SKM-1 treated with dmso at 0.1 percent for 144 hours (cell line): ENCODE results near the gene ATP13A1.
A peak's percentile ranks its signal among the peaks of the same experiment; 100 is the strongest.

ENCODE experiments used
- DNase-seq: peaks from one replicate; lab custom pipeline; 2025; ENCODE audit not compliant: unreplicated experiment; lab: John Stamatoyannopoulos, UW

Gene ATP13A1

DNA sequence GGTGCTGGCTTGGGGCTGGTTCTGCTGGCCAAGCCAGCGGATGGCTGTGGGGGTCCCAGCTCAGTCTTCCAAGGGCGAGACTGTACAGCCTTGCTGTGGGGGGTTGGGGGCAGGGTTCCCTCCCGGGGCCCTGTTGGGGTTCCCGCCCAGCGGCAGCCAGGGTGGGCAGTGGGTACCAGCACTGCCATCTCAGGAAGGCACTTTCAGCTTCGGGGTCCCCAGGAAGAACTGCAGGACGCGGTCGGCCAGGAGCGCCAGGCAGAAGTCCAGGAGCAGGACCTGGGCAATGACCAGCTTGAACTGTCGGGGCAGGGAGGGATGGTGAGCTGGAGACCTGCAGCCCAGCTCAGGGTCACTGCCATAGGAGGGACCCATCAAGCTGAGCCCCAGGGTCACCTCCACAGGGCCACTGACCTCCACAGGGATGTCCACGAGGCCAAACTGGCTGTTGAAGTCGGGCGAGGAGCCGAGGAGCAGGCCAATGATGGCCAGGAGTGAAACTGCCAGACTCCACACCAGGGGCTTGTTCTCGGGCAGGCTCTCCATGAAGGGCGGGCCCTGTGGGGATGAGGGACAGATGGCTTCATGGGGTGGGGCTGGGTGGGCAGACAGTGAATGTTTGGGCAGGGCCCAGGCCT, 18.1 kb downstream of the ATP13A1 start:
- no peak for DNase-seq

DNA sequence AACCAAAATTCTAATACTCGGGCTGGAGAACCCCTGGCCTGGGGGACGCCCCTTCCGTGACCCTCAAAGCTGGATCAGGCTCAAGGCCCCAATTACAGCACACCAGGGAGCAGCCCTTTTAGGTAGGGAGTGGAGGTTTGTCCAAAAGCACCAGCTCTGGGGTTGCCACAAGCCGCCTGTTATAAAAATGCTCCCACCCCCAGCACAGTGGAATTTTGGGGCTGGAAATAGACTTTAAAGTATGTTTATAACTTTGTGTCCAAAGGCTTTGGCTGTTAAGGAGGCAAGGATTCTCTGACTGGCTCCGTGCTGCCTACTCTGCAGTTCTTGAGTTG, 19.5 kb downstream of the ATP13A1 start:
- DNase-seq = no peak

DNA sequence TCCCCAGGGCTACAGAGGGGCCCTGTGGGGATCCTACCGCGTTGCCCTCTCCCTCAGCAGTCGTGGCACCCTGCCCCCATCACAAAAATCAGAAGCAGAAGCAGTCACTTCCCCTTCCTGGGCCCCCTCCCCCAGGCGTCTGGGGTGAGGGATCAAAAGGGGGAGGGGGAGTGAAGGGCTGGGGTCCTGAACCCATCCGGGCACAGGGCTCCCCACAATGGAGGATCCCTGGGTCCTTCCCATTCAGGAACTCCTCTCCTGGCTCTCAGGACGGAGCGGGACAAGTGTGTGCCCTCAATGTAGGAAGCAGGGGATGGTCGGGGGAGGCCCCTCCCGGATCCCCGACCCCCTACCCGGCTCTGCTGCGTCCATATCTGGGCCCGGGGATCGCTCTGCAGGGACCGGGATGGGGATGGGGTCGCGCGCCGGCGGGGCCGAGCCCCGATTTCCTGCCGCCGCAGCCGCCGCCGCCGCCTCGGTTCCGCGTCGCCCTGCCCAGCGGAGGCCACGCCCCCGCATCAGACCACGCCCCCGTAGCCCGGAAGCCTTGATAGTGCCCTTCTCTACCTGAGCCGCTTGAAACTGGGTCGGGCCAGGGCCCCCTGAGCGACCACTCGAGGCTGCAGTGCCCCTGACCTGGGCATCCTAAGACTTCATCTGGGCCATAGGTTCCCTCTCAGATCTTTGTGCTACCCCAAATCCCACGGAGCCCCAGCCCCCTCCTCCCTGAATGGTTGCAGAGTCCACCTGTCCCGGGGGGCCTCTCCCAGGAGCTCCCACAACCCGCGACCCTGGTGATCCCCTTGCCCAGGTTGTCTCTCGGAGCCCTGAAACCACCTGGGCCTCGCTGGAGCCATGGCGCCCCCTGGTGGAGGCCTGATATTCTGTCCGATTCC, 20.1 kb downstream of the ATP13A1 start, which contains the start of gene GMIP:
GMIP (minus strand) TSS at position 500 of the 896 bp plus-strand sequence; CDS start at position 372, 128 bp downstream.
- peak; percentile 78 for DNase-seq

DNA sequence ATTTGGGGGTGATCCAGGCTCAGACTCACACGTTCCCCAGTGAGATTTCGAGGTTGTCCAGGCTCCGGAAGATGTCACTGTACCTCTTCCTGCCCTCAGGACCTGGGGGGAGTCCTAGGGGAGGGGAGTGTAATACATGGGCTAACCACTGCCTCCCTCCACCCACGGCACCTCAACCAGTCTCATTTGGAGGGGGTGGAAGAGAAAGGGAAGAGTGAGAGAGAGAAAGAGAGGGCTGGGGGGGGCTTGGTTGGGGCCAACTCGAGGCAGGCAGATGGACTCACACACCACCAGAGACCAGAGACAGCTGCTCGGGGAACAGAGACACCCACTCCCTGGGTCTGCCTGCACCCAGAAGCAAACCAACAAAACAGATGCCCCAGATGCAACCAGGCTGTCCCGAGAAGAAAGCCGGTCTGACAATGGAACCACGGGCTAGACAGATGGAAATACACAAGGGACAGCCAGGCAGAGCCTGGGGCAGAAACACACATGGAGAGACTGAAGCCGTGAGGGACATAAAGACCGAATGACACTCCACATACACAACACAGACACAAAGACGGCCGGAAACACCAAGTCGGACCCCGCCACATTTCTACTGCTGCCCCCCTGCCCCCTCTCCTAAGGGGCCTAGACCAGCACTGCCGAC, 20.8 kb downstream of the ATP13A1 start:
- peak; percentile 23 for DNase-seq

DNA sequence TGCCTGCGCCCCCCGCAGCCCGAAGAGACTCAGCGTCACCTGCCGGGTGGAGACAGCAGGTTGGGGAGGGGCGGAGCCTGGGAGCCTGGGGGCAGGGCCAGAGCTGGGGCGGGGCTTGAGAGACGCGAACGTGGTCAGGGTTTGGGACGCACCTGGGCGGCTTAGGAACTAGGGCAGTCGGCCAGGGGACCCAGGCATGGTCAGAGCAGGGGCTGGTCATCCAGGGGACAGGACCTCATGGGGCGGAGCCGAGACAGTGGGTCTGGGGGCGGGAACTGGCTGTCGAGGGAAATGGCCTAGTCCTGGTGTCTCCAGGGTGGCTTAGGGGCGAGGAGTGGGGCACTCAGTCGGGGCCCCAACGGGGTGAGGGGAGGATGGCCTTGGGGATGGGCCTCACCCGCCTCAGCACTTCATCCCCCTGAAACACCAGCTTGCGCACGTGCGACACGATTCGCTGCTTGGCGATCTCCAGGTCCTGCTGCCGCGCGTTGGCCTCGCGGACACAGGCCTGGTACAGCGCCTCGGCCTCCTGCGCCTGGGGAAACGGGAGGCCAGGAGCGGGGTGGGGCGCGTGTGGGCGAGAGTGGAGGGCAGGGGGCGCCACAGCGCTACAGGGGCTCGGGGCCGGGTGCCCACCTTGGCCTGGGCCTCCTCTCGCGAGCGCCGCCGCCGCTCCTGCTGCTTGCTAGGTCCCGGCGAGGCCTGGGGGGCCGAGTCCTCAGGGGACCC, 25.8 kb downstream of the ATP13A1 start:
- DNase-seq = no peak

DNA sequence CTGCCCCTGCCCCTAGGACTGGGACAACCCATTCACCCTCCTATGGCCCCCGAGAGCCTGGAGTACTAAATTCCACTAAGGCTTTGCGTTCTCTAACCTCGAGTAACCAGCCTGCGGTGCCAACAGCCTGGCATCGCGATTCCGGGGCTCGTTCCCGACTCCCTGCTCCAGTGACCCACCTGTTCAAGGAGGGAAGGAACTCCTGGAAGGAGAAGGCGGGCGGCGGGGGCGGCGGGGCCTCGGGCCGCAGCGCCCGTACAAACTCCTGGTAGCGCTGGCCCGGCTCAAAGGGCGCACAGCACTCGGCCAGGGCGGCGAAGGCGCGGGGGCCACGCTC, 26.3 kb downstream of the ATP13A1 start:
- no peak for DNase-seq

DNA sequence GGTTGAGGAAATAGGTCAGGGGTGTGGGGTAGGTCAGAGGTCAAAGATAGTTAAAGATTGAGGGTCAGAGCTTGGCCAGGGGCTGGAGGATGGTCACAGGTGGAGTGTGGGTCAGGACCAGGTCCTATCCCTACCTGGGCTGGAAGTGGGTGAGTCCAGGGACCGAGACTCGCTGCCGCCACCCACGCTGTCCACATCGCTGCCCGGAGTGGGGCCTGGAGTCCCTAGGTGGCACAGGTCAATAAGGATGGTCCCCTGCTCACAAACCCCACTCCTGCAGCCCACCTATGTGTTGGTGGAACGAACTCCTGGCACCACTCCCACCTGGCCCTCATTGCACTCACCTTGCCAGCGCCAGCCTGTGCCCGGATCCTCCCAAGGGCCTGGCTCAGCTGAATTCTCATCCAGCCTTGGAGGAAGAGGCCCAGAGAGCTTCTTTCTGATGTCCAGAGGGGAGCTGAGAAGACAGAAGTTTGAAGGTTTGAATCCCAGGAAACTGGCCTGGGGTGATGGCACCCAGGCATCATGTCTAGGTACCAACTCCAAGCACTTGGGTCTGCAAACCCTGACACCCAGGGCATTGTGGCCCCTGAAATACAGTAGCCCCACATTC, 26.8 kb downstream of the ATP13A1 start:
- DNase-seq = no peak

DNA sequence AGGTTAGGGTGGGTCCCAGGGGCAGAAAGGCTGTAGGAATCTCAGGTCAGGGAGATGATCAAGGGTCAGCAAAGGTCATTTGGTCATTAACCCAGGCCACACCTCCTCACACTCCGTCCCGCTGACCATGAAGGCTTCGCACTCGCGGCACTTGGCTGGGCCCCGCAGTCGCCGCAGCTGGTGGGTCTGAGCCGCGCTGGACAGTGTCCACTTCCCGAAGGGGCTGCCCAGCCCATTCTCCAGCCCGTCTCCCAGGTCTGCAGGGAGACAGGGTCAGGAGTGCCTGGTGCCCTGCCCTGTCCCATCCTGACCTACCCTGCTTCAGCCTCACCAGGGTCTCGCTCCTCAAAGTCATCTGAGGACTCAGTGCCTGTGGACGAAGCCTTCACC, 28.2 kb downstream of the ATP13A1 start:
- no peak for DNase-seq

DNA sequence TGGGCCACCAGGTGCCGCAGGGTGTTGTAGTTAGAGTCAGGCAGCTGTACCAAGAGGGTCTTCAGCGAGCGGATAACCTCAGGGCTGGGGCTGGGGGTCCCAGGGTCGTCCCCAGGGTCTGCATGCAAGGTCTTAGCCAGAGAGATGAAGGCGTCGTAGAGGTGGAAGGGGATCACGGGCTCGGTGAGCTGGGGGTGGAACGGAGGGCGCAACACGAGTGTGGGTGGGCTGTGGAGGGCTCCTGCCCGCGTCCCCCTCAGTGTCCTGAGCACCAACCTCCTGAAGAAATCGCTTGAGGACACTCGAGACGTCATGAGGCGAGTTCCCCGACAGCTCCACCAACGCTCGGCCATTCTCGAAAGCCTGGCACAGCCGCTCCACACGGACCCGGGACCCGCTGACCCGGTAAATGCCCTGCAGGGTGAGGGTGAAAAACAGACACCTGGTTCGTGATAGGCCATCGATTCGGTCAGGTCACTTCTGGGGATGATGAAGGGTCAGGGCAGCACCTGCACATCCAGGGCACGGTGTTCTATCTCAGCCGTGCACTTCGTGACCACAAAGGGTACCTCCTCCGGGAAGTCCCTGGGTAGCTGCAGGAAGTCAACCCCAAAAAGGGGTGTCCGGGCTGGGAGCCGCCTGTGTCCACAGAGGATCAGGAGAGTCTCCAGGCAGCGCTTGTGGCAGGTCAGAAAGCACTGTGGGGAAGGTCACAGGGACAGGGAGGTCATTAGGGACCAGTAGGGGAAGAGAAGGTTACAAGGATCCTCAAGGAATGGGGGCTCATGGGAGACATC, 28.8 kb downstream of the ATP13A1 start:
- DNase-seq = no peak

DNA sequence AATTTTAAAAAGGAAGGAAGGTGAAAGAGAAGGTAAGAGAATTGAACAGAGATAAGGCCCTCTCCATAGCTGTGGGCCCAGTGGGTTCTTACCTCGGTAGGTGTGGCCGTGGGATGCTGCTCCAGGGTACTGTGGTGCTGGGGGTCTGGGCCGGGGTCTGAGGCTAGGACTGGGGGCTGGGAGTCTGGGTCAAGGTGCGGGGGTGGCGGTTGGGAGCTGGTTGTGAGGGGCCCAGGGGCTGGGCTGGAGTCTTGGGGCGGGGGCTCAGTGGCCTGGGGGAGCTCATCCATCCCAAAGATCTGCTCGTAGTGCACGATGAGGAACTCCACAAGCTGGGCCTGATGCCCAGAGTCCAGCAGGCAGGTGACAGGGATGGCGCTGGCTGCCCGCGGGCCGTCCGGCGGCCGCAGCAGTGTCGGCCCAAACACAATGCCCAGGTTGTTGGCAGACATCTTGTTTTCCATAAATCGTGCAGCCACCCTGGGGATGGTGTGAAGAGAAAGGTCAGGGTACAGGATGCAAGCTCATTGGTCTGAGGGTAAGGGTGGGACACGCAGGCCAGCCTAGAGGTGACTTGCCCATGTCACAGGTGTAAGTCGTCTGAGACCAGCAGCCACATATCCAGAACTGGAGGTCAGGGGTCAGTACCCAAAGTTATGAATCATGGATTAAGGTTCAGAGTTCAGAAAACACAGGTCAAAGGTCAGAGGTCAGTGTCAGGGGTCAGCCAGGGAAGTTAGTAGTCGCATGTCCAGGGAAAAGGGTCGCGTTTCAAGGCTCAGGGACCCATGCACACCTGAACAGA, 29.6 kb downstream of the ATP13A1 start:
- DNase-seq = no peak

DNA sequence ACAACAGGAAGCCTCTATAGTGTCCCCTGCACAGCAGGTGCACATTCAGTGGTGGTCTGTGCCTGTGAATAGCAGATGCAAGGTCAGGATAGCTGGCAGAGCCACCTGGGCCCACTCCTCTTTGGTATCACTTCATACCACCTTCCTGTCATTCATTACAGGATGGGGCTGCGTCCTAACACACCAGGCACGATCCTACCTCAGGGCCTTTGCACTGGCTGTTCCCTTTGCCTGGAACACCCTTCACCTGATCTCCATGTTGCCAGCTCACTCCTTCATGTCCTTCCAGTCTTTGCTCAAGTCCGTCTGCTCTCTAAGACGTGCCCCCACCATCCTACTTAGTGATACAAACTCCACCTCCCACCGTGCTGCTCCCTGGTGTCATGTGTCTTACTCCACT, 30.8 kb downstream of the ATP13A1 start:
- DNase-seq = no peak

DNA sequence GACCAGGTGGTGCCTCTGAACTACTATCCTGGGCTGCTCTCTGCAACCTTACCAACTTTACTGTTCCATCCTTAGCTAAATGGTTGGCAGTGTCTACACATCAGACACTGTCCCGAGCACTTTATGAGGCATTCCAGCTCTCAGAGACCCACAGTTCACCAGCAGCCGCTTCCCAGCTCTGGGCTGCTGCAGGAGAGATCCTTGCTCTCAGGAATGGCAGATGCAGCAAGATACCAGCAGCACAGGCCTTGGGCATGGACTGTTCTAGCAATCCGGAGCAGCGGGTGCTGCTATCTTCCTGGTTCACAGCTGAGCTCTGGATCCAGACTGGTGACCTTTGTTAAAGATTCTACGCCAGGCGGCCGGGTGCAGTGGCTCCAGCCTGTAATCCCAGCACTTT, 32.1 kb downstream of the ATP13A1 start:
- DNase-seq = no peak

DNA sequence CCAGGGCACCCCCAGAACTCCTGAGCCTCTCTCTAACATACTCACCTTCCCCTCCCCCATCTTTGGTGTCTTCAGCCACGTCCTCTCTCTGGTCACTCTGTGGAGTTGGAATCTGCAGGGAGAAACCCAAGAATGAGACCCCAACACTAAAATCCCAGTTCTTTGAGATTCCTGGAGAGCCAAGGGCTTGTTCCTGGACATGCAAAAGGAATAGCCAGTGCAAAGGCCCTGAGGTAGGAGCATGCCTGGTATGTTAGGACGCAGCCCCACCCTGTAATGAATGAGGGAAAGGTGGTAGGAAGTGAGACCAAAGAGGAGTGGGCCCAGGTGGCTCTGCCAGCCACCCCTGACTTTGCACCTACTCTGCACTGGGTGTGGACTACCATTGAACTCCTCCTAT, 33.0 kb downstream of the ATP13A1 start:
- DNase-seq = no peak

DNA sequence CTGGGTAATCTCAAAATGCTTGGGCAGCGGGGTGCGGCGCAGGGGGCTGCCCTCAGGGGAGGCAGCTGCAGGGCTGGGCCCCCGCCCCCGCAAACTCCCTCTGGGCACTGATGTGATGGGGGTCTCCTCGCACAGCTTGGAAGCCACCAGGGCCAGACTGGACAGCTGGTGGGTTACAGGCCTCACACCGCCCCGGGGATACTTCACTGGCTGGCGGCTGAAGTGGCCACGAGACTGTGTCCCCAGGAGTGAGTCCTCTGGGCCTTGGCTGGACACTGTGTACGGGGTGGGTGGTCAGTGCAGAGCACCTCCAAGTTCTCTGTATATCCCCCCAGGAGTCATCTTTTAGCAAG, 33.4 kb downstream of the ATP13A1 start:
- no peak for DNase-seq

DNA sequence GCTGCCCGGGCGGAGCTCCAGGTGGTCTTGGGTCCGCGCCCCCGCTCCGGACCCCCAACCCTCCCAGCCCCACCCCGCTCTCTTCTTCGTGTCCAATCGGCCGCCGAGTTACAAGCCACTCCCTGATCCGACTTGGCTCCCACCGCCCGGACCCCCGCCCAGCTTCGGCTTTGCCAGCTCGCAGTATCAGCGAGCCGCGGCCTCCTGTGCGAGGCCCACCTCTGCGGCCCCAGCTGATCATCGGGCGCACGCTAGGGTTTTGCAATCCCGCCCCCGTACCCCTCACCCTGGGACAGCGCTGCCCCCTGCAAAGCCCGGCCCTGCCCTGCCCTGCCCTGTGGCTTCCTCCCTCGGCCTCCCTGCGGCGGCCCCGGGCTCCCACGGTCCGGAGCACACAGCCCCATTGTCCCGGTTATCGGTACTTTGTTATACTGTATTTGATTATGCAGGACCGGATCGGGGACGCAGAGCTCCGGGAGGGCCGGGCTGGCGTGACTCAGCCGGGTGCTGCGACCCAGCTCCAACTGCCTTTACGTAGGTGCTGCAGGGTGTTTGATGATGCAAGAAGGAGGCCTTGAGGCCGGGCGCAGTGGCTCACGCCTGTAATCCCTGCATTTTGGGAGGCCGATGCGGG, 34.9 kb downstream of the ATP13A1 start:
- no peak for DNase-seq

DNA sequence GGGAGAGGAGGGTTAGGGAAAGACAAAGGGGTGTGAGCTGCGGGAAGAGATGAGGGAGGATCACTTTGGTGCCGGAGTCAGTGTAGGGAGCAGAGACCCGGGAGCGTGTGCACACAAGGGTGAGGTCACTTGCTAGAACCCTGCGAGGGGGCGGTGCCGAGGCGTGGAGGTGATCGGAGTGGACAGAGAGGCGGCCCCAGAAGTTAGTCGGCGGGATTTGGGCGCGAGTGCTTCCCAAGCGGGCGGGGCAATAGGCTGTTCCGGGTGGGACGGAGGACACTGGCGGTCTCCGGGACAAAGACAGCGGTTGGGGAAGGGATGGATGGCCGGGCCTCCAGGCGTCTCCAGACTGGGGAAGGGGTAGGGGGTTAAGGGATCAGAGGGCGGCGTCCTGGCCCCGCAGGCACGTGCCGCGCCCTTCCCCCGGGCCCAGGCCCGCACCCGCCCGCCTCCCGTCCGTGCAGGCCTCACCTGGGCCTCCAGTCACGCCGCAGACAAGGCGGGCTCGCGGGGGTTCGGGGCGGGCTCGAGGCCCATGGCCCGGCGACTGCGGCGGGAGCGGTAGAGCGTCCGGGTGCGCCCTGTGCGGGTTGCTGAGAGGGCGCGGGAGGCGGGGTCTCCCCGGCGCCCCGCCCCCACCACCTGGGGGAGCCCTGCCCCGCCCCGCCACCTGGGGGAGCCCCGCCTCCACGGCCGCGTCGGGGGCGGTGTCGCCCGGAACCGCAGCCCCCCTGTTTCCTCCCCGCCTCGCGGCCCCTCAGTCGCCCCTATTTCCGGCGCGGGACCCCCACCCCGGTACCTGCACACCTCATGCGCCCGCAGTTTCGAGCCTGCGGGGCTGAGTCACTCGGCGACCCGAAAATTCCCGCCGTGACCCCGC, 35.6 kb downstream of the ATP13A1 start, which contains the start of gene LPAR2:
LPAR2 (minus strand) TSS at position 600 of the 880 bp plus-strand sequence. CDS start 945 bp downstream, outside the sequence.
- DNase-seq = no peak

DNA sequence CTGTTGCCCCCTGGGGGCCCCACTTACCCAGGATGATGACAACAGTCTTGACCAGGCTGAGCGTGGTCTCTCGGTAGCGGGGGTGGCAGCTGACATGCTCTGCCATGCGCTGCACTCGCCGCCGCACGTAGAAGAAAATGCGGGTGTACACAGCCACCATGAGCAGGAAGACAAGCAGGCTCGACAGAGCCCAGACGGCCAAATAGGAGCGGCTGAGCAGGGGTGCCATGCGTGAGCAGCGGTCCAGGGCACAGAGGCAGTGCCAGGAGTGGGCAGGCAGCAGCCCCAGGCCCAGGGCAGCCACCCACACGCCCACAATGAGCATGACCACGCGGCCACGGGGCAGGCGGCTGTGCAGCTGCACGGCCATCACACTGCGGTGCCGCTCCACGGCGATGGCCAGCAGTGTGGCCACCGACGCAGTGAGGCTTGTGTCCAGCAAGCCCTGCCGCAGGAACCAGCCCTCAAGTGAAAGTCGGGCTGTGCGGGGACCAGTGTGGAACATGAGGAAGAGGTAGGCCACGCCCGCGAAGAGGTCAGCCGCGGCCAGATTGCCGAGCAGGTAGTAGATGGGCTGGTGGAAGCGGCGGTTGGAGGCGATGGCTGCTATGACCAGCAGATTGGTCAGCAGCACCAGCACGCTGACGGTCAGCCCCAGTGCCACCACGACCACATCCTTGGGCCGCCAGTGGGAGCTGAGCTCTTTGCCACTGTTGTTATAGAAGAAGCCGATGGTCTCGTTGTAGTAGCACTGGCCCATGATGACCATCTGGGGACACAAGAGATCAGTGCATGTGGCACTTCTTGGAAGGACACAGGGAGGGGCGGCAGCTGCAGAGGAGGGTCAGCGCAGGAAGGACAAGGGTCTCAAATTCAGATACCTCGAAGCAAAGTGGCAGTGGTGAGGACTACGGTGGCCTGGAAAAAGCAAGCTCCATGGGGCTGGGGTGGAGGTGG, 36.7 kb downstream of the ATP13A1 start:
- no peak for DNase-seq
